ENCODE results near the gene PNKD. TPM values are rescaled to one million over a fixed set of nuclear protein-coding genes. Genes with fewer than 3 reads are reported as not detected.

Gene PNKD
- total RNA-seq, 2 donors from 2014 or later: 103 to 119 TPM

DNA sequence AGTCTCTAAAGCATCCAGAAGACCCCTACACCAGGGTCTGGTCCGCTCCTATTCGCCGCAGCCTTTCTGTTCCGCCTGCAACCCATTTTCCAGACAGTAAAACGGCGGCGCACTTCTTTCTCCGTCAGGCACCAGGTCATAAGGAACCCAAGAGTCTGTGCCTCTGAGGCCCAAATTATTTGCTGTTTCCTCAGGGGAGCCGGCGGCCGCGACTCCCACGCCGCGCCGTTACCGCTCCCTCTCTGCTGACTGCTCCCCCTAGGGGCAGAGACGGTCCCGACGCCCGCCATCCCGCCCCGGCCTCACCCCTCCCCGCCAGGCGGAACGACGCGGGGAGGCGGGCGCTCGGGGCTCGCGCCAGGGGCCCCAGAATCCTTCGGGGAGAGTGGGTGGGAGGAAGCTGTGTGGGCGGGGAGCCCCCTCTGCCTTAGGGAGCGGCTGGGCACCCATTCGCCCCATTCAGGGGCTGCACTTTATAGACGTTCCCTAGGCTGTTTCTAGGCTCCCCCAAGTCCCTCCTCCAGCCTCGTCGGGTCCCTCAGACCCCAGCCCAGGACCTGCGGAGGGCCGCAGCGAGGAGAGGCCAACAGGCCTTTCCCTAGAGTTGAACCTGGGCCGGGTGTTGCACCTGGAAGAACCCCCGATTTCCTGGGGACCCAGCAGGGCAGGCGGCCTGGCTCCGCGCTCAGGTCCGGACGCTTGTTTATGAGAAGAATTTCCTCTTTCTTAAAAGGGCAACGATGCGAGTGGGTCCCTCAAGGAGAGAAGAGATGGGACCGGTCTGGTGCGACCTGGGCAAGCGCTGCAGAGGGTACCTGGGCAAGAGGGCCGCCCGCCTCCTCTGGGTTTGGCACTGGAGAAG is 125.7 kb downstream of the PNKD start:
- peak; percentile 55 for ATAC-seq
- intact Hi-C loops (cut with DNase I, micrococcal nuclease): loop anchor here in 1 of 2 donors (5.0 kb wide), 1 partner anchor 94 kb away; no protein-coding TSS in a partner anchor
- DNase-seq: peak; percentile 93 to 95

Small RNA genes within 50 kb of the gene (microRNA-seq; reads per million reads assigned to microRNA genes)
- gene MIR6513 (3.7 to 4.1 reads per million in 2 donors), gene MIR6810 (0 to 0.53 reads per million in 2 donors)

Other genes with a start within 250 kb of the PNKD start
- gene RUFY4, start 201.3 kb upstream of the PNKD start, total RNA-seq: under 1 TPM; 0.28 to 0.76 TPM
- gene CXCR2, start 144.5 kb upstream of the PNKD start, total RNA-seq: under 1 TPM; 0.17 to 0.18 TPM
- gene CXCR1, start 103.6 kb upstream of the PNKD start, total RNA-seq: under 1 TPM in 1 of 2 donors, not detected in 1; 0.11 TPM
- 100 to 1,000 TPM; 304 to 347 TPM for gene ARPC2, start 53.3 kb upstream of the PNKD start, total RNA-seq
- 1 to 10 TPM; 1.8 to 3.0 TPM for gene GPBAR1, start 9.5 kb upstream of the PNKD start, total RNA-seq
- gene AAMP, start 382 bp upstream of the PNKD start, total RNA-seq: 10 to 100 TPM; 96.2 to 97.2 TPM
- gene TMBIM1, start 22.0 kb downstream of the PNKD start, total RNA-seq: 100 to 1,000 TPM; 317 to 426 TPM
- not detected for gene CATIP, start 86.3 kb downstream of the PNKD start, total RNA-seq
- 1 to 10 TPM; 1.7 to 2.0 TPM for gene SLC11A1, start 111.8 kb downstream of the PNKD start, total RNA-seq
- gene CTDSP1, start 129.3 kb downstream of the PNKD start, total RNA-seq: 100 to 1,000 TPM; 153 to 176 TPM
- gene VIL1, start 148.6 kb downstream of the PNKD start, total RNA-seq: 100 to 1,000 TPM; 441 to 488 TPM

All from left colon (tissue), 2 donors.